ENCODE data around the gene CTBS. TPM values are rescaled to one million over a fixed set of nuclear protein-coding genes. Genes with fewer than 3 reads are reported as not detected.

The CTBS gene
- total RNA-seq, 1 donor from 2014 or later: 7.4 TPM

- FAIRE-seq (no peak), DNase-seq (ENCODE audit: low read depth) (peak; percentile 74)
- Histone ChIP-seq H3K36me3 (ENCODE audit: control insufficient read depth, insufficient read depth, low read length) (peaks cover 4% of the 10 kb centered on the region), H3K27me3 (ENCODE audit: control insufficient read depth, insufficient read depth, low read length) (no peaks in the 10 kb centered on the region), H3K4me3 (ENCODE audit: low read depth, low read length) (no peak overlapping the region)
- TF ChIP-seq CTCF (IDR thresholded peaks at IDR 0.05; ENCODE audit: insufficient read depth, low read length, severe bottlenecking): no peak
These were observed 3.1 kb downstream of the CTBS start for GRCh38 chr1:84571150-84571535.

- no peak for TF ChIP-seq CTCF (IDR thresholded peaks at IDR 0.05; ENCODE audit: insufficient read depth, low read length, severe bottlenecking)
- no peak for FAIRE-seq
- H3K36me3 ChIP-seq (ENCODE audit: control insufficient read depth, insufficient read depth, low read length): peaks cover 4% of the 10 kb centered on the region
These were observed 3.6 kb downstream of the CTBS start for GRCh38 chr1:84570436-84571149.

GRCh38 chr1:84569216-84569615 is 5.0 kb downstream of the CTBS start:
- peaks cover 7% of the 10 kb centered on the region for H3K36me3 ChIP-seq (ENCODE audit: control insufficient read depth, insufficient read depth, low read length)
- H3K4me3 ChIP-seq (ENCODE audit: low read depth, low read length): no peak overlapping the region
- no peak for FAIRE-seq
- no peaks in the 10 kb centered on the region for H3K27me3 ChIP-seq (ENCODE audit: control insufficient read depth, insufficient read depth, low read length)
- no peak for TF ChIP-seq CTCF (IDR thresholded peaks at IDR 0.05; ENCODE audit: insufficient read depth, low read length, severe bottlenecking)
- no peak for DNase-seq (ENCODE audit: low read depth)

More at GRCh38 chr1:84570436-84571149, 3.6 kb downstream of the CTBS start:
- no peak overlapping the region for H3K4me3 ChIP-seq (ENCODE audit: low read depth, low read length)
- DNase-seq (ENCODE audit: low read depth): peak; percentile 30
- H3K27me3 ChIP-seq (ENCODE audit: control insufficient read depth, insufficient read depth, low read length): no peaks in the 10 kb centered on the region

- TF ChIP-seq CTCF (IDR thresholded peaks at IDR 0.05; ENCODE audit: insufficient read depth, low read length, severe bottlenecking): no peak
- Histone ChIP-seq H3K36me3 (ENCODE audit: control insufficient read depth, insufficient read depth, low read length) (peaks cover under 1% of the 10 kb centered on the region), H3K4me3 (ENCODE audit: low read depth, low read length) (no peak overlapping the region), H3K27me3 (ENCODE audit: control insufficient read depth, insufficient read depth, low read length) (no peaks in the 10 kb centered on the region)
- no peak for FAIRE-seq
- no peak for DNase-seq (ENCODE audit: low read depth)
These were observed 23.4 kb downstream of the CTBS start for GRCh38 chr1:84550826-84551225.

- Histone ChIP-seq H3K36me3 (ENCODE audit: control insufficient read depth, insufficient read depth, low read length) (no peaks in the 10 kb centered on the region), H3K4me3 (ENCODE audit: low read depth, low read length) (no peak overlapping the region), H3K27me3 (ENCODE audit: control insufficient read depth, insufficient read depth, low read length) (no peaks in the 10 kb centered on the region)
- TF ChIP-seq CTCF (IDR thresholded peaks at IDR 0.05; ENCODE audit: insufficient read depth, low read length, severe bottlenecking): no peak
- DNase-seq (ENCODE audit: low read depth) (no peak), FAIRE-seq (no peak)
These were observed 32.6 kb downstream of the CTBS start for GRCh38 chr1:84541679-84542078.

- no peak for FAIRE-seq
- no peak for DNase-seq (ENCODE audit: low read depth)
- Histone ChIP-seq H3K36me3 (ENCODE audit: control insufficient read depth, insufficient read depth, low read length) (no peaks in the 10 kb centered on the region), H3K4me3 (ENCODE audit: low read depth, low read length) (no peak overlapping the region), H3K27me3 (ENCODE audit: control insufficient read depth, insufficient read depth, low read length) (no peaks in the 10 kb centered on the region)
- TF ChIP-seq CTCF (IDR thresholded peaks at IDR 0.05; ENCODE audit: insufficient read depth, low read length, severe bottlenecking): no peak
These were observed 33.5 kb downstream of the CTBS start for GRCh38 chr1:84540759-84541158.
